ENCODE data around the gene AAMP. TPM values are rescaled to one million over a fixed set of nuclear protein-coding genes. Genes with fewer than 3 reads are reported as not detected.

The AAMP gene
- total and polyA plus RNA-seq, 2 experiments from 2014 or later, result 90.8 to 203 TPM

DNA sequence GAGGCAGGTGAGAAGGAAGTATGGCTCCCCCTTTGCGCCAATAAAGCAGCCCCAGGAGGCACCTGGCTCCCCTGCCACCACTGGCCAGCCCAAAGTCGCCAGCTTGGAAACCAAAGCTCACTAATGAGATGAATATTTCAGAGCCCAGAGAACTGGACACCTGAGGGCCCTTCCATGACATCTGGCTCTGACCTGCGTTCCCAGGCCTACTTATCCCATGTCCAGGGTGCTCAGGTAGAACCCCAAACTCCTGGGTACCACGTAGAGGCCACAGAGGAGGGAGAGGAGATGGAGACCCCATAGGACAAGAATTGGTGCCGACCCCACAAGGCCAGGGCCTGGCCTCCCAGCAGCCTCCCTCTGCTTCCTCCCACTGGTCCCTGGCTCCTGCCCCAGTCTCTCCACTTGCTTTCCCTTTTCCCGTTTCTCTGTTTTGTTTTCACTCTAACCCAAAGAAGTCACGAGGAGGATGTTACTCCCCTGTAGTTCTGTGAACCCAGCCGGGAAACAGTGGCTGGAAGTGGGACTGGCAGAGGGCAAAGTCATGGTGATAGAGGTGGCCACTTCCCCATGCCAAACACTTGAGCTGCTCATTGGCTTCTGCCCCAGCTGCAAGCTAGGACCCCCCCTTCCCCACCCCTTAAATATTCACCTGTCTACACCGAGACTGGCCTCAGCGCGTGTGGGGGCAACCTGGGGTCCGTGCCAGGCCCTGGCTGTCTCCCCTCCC, 21.5 kb upstream of the AAMP start:
- TF ChIP-seq, protein P1, sequence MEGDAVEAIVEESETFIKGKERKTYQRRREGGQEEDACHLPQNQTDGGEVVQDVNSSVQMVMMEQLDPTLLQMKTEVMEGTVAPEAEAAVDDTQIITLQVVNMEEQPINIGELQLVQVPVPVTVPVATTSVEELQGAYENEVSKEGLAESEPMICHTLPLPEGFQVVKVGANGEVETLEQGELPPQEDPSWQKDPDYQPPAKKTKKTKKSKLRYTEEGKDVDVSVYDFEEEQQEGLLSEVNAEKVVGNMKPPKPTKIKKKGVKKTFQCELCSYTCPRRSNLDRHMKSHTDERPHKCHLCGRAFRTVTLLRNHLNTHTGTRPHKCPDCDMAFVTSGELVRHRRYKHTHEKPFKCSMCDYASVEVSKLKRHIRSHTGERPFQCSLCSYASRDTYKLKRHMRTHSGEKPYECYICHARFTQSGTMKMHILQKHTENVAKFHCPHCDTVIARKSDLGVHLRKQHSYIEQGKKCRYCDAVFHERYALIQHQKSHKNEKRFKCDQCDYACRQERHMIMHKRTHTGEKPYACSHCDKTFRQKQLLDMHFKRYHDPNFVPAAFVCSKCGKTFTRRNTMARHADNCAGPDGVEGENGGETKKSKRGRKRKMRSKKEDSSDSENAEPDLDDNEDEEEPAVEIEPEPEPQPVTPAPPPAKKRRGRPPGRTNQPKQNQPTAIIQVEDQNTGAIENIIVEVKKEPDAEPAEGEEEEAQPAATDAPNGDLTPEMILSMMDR (conservative IDR thresholded peaks at IDR 0.05; ENCODE audit: low read depth in 2 of 2), result no peak
- TF ChIP-seq EZH2phosphoT487 (IDR thresholded peaks at IDR 0.05; ENCODE audit: unreplicated experiment) (no peak), ZNF331 (CRISPR knock-in tag; IDR thresholded peaks at IDR 0.05; ENCODE audit: low read depth) (no peak), CREB1 (CRISPR knock-in tag; IDR thresholded peaks at IDR 0.05; ENCODE audit: low read depth) (no peak), STAT1 (IDR thresholded peaks at IDR 0.05; ENCODE audit: unreplicated experiment) (no peak), EZH2 (IDR thresholded peaks at IDR 0.05; ENCODE audit: low read depth, unreplicated experiment) (no peak), JUNB (IDR thresholded peaks at IDR 0.05; ENCODE audit: unreplicated experiment) (no peak), NANOG (IDR thresholded peaks at IDR 0.05; ENCODE audit: borderline replicate concordance) (no peak), POLR2AphosphoS5 (IDR thresholded peaks at IDR 0.05; ENCODE audit: low read depth) (no peak), ZNF114 (CRISPR knock-in tag; IDR thresholded peaks at IDR 0.05) (no peak)
- TF ChIP-seq, protein P2, sequence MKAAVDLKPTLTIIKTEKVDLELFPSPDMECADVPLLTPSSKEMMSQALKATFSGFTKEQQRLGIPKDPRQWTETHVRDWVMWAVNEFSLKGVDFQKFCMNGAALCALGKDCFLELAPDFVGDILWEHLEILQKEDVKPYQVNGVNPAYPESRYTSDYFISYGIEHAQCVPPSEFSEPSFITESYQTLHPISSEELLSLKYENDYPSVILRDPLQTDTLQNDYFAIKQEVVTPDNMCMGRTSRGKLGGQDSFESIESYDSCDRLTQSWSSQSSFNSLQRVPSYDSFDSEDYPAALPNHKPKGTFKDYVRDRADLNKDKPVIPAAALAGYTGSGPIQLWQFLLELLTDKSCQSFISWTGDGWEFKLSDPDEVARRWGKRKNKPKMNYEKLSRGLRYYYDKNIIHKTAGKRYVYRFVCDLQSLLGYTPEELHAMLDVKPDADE (IDR thresholded peaks at IDR 0.05), result no peak
- TF ChIP-seq, protein P3, sequence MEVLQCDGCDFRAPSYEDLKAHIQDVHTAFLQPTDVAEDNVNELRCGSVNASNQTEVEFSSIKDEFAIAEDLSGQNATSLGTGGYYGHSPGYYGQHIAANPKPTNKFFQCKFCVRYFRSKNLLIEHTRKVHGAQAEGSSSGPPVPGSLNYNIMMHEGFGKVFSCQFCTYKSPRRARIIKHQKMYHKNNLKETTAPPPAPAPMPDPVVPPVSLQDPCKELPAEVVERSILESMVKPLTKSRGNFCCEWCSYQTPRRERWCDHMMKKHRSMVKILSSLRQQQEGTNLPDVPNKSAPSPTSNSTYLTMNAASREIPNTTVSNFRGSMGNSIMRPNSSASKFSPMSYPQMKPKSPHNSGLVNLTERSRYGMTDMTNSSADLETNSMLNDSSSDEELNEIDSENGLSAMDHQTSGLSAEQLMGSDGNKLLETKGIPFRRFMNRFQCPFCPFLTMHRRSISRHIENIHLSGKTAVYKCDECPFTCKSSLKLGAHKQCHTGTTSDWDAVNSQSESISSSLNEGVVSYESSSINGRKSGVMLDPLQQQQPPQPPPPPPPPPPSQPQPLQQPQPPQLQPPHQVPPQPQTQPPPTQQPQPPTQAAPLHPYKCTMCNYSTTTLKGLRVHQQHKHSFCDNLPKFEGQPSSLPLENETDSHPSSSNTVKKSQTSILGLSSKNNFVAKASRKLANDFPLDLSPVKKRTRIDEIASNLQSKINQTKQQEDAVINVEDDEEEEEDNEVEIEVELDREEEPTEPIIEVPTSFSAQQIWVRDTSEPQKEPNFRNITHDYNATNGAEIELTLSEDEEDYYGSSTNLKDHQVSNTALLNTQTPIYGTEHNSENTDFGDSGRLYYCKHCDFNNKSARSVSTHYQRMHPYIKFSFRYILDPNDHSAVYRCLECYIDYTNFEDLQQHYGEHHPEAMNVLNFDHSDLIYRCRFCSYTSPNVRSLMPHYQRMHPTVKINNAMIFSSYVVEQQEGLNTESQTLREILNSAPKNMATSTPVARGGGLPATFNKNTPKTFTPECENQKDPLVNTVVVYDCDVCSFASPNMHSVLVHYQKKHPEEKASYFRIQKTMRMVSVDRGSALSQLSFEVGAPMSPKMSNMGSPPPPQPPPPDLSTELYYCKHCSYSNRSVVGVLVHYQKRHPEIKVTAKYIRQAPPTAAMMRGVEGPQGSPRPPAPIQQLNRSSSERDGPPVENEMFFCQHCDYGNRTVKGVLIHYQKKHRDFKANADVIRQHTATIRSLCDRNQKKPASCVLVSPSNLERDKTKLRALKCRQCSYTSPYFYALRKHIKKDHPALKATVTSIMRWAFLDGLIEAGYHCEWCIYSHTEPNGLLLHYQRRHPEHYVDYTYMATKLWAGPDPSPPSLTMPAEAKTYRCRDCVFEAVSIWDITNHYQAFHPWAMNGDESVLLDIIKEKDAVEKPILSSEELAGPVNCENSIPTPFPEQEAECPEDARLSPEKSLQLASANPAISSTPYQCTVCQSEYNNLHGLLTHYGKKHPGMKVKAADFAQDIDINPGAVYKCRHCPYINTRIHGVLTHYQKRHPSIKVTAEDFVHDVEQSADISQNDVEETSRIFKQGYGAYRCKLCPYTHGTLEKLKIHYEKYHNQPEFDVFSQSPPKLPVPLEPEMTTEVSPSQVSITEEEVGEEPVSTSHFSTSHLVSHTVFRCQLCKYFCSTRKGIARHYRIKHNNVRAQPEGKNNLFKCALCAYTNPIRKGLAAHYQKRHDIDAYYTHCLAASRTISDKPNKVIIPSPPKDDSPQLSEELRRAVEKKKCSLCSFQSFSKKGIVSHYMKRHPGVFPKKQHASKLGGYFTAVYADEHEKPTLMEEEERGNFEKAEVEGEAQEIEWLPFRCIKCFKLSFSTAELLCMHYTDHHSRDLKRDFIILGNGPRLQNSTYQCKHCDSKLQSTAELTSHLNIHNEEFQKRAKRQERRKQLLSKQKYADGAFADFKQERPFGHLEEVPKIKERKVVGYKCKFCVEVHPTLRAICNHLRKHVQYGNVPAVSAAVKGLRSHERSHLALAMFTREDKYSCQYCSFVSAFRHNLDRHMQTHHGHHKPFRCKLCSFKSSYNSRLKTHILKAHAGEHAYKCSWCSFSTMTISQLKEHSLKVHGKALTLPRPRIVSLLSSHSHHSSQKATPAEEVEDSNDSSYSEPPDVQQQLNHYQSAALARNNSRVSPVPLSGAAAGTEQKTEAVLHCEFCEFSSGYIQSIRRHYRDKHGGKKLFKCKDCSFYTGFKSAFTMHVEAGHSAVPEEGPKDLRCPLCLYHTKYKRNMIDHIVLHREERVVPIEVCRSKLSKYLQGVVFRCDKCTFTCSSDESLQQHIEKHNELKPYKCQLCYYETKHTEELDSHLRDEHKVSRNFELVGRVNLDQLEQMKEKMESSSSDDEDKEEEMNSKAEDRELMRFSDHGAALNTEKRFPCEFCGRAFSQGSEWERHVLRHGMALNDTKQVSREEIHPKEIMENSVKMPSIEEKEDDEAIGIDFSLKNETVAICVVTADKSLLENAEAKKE (CRISPR knock-in tag; IDR thresholded peaks at IDR 0.05), result no peak
- TF ChIP-seq, protein P4, sequence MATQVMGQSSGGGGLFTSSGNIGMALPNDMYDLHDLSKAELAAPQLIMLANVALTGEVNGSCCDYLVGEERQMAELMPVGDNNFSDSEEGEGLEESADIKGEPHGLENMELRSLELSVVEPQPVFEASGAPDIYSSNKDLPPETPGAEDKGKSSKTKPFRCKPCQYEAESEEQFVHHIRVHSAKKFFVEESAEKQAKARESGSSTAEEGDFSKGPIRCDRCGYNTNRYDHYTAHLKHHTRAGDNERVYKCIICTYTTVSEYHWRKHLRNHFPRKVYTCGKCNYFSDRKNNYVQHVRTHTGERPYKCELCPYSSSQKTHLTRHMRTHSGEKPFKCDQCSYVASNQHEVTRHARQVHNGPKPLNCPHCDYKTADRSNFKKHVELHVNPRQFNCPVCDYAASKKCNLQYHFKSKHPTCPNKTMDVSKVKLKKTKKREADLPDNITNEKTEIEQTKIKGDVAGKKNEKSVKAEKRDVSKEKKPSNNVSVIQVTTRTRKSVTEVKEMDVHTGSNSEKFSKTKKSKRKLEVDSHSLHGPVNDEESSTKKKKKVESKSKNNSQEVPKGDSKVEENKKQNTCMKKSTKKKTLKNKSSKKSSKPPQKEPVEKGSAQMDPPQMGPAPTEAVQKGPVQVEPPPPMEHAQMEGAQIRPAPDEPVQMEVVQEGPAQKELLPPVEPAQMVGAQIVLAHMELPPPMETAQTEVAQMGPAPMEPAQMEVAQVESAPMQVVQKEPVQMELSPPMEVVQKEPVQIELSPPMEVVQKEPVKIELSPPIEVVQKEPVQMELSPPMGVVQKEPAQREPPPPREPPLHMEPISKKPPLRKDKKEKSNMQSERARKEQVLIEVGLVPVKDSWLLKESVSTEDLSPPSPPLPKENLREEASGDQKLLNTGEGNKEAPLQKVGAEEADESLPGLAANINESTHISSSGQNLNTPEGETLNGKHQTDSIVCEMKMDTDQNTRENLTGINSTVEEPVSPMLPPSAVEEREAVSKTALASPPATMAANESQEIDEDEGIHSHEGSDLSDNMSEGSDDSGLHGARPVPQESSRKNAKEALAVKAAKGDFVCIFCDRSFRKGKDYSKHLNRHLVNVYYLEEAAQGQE (IDR thresholded peaks at IDR 0.05; ENCODE audit: unreplicated experiment), result no peak
- no peaks in the 10 kb centered on the region for H3K36me3 Mint-ChIP-seq (ENCODE audit: low read depth)
- H3K9me3 Mint-ChIP-seq, result no peaks in the 10 kb centered on the region
- DNase-seq (ENCODE audit: low spot score), result no peak
- no peak overlapping the region for H3K27ac Mint-ChIP-seq
- Histone ChIP-seq H3K36me3 (ENCODE audit: insufficient read depth) (no peaks in the 10 kb centered on the region), H3K27ac (ENCODE audit: low read depth) (no peak overlapping the region), H3K4me2 (peak overlapping the region; percentile 74), H2AFZ (peak overlapping the region; percentile 88; the same call in 1 of the 2 replicates), H3F3A (replicated peaks; ENCODE audit: low read depth) (no peaks in the 10 kb centered on the region), H3K4me1 (ENCODE audit: insufficient read depth) (peaks cover 27% of the 10 kb centered on the region), H3K79me2 (replicated peaks; ENCODE audit: insufficient read depth) (no peaks in the 10 kb centered on the region), H3K4me3 (peak overlapping the region; percentile 83), H4K20me1 (replicated peaks; ENCODE audit: insufficient read depth) (no peaks in the 10 kb centered on the region), H3K9me2 (ENCODE audit: insufficient read depth) (no peaks in the 10 kb centered on the region), H3K27me3 (ENCODE audit: insufficient read depth) (peaks cover 5% of the 10 kb centered on the region; the same call in 1 of the 2 replicates)
- H3K4me3 Mint-ChIP-seq, result peak overlapping the region; percentile 70
- H3K27me3 Mint-ChIP-seq (ENCODE audit: insufficient read depth, low read depth, poor library complexity), result peaks cover 15% of the 10 kb centered on the region
- no peak for ATAC-seq
- peaks cover 50% of the 10 kb centered on the region for H3K4me1 Mint-ChIP-seq

All from GM23338 (cell line).